AG09319 (cell line): ENCODE results near the gene CCNY.
"Not testable (repeated sequence)": the region's sequence is repeated elsewhere in the genome, so short reads cannot be mapped to it uniquely, and the experiment has no call there.

Experiments
- DNase-seq: peaks from one replicate; pipeline ENCODE4 v3.0.0-alpha.2; 2010; ENCODE audit warnings: low read depth; ENCODE audit errors: extremely low read depth
- CTCF ChIP-seq: IDR thresholded peaks from 2 replicates; pipeline ENCODE4 v1.5.1; 2011; ENCODE audit warnings: low read depth, mild to moderate bottlenecking, inconsistent platforms, low read length, moderate library complexity

CCNY gene

GRCh38 chr10:35351021-35351420 is 14.7 kb downstream of the CCNY start:
- no peak for TF ChIP-seq CTCF
- DNase-seq = no peak

GRCh38 chr10:35352097-35352496 is 15.8 kb downstream of the CCNY start:
- DNase-seq = no peak
- TF ChIP-seq CTCF = no peak

GRCh38 chr10:35352512-35352911 is 16.2 kb downstream of the CCNY start:
- DNase-seq = no peak

GRCh38 chr10:35353395-35353794 is 17.1 kb downstream of the CCNY start:
- no peak for DNase-seq
- TF ChIP-seq CTCF = no peak

More at GRCh38 chr10:35352512-35352911, 16.2 kb downstream of the CCNY start:
- TF ChIP-seq CTCF = no peak

- no peak for TF ChIP-seq CTCF
- DNase-seq = no peak
These were observed 17.5 kb downstream of the CCNY start for GRCh38 chr10:35353805-35354204.

DNA sequence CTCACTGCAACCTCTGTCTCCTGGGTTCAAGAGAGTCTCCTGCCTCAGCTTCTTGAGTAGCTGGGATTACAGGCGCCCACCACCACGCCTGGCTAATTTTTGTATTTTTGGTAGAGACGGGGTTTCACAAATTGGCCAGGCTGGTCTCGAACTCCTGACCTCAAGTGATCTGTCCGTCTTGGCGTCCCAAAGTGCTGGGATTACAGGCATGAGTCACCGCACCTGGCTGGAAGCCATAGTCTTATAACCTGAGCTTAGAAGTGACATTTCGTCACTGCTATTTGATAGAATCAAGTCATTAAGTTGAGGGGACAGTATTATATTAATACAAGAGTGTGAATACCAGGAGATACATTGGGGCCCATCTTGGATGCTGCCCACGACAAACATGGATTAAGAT is 17.9 kb downstream of the CCNY start:
- not testable (repeated sequence) for DNase-seq

DNA sequence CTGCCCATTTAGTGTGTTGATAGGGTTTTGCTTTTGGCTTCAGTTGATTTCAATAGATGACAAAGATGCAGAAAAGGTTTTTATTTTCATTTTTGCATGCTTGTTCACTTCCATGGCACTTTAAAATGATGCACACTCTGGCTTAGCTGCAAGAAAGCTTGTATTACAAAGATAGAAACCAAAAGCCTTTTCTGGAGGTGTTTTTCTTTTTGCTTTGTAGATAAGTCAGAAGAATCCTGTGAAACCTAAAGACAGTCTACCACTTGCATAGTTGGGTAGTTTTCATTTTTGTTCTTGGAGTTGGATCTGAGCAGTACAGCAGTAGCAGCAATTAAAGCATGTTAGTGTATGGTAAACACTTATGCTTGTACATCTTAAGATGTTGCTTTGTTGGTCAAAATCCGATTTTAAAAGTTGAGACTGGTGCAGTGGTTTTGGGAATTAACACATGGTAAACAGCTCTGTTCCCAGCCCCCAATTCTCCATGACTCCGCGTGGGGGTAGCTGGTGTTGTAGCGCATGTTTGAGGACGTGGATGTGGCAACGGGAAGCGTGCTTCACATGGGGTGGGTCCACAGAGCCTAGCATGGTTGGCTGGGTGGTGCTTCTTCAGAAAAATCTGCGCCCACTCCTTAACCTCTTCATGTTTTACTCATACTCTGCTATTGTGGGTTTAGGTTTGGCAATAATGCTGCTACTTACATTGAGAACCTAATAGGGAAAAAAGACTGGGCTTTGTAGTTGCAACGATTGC is 19.8 kb downstream of the CCNY start:
- DNase-seq = no peak
- TF ChIP-seq CTCF = no peak

DNA sequence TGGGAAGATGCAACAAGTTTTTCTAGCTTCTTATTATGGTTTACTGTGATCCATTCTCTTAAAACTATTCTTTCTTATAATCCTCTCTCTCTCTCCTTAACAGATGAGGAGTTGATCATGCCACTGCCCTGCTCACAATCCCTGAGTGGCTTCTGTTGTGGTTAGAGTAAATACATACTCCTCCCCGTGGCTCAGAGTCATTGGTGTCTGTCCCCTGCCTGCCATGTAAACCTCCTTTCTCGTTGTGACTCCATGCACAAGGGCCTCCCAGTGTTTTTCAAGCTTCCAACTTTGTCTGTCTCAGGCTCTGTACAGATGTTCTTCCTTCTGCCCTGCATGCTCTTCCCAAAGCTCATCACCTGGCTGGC is 20.4 kb downstream of the CCNY start:
- TF ChIP-seq CTCF = no peak
- no peak for DNase-seq
